H1 (cell line): ENCODE data around the gene MACROH2A1. TPM values are rescaled to one million over a fixed set of nuclear protein-coding genes. Genes with fewer than 3 reads are reported as not detected.

Source experiments
- CTCF ChIA-PET: fragments of 300-600 bp; sonication (Branson Sonifier 250); formaldehyde crosslinking; loops from one replicate; lab custom pipeline; 2021; ENCODE audit not compliant: partially characterized antibody; lab: Charles Lee
- POLR2A ChIA-PET: fragments of 300-600 bp; sonication (Branson Sonifier 250); formaldehyde crosslinking; loops from one replicate; lab custom pipeline; 2021; ENCODE audit warnings: inconsistent platforms; ENCODE audit not compliant: partially characterized antibody; lab: Charles Lee
- DNase-seq, 2 experiments: peaks; one replicate each; pipeline versions ENCODE4 v3.0.0 to v3.0.0-alpha.2; 2010 to 2022; ENCODE audit warnings: low spot score in 2 of 2, low read depth in 1 of 2, mixed read lengths in 1 of 2
- FAIRE-seq: peaks from 2 replicates; lab custom pipeline; 2011; peaks lifted over from hg19 to GRCh38; lab: Jason Lieb, UNC
- H2AFZ ChIP-seq: 2 replicates; pipeline ENCODE4 v1.8.1; 2012; ENCODE audit warnings: low read length, inconsistent platforms
- H2AK5ac ChIP-seq: 2 replicates; pipeline ENCODE4 v1.6.1; 2013; ENCODE audit warnings: low read depth, low read length
- H2BK120ac ChIP-seq: replicated peaks from 2 replicates; pipeline ENCODE3; 2013; ENCODE audit warnings: low read depth, low read length, inconsistent platforms
- H2BK12ac ChIP-seq: 2 replicates; pipeline ENCODE4 v1.6.1; 2013; ENCODE audit warnings: low read depth, low read length
- H2BK15ac ChIP-seq: 2 replicates; pipeline ENCODE4 v1.6.1; 2013; ENCODE audit warnings: low read length
- H2BK20ac ChIP-seq: 2 replicates; pipeline ENCODE4 v1.6.1; 2013; ENCODE audit warnings: low read length
- H2BK5ac ChIP-seq: 2 replicates; pipeline ENCODE4 v1.6.1; 2013; ENCODE audit warnings: low read depth, low read length
- H3K14ac ChIP-seq: 2 replicates; pipeline ENCODE4 v1.6.1; 2013; ENCODE audit warnings: inconsistent platforms; ENCODE audit not compliant: insufficient read length
- H3K18ac ChIP-seq: 2 replicates; pipeline ENCODE4 v1.6.1; 2013; ENCODE audit warnings: low read length; ENCODE audit errors: extremely low read depth
- H3K23ac ChIP-seq: 2 replicates; pipeline ENCODE4 v1.6.1; 2013; ENCODE audit warnings: inconsistent platforms; ENCODE audit not compliant: insufficient read length
- H3K23me2 ChIP-seq: 2 replicates; pipeline ENCODE4 v1.6.1; 2013; ENCODE audit warnings: low read depth, low read length
- H3K27ac ChIP-seq: 2 replicates; pipeline ENCODE4 v1.6.1; 2011; ENCODE audit warnings: low read depth, low read length, inconsistent platforms
- H3K27me3 ChIP-seq, 4 experiments: replicated peaks in 1 of 4; 1 replicate in 1 of 4; 2 replicates in 3 of 4; pipeline versions ENCODE4 v1.6.1 to v1.8.1; 2011 to 2013; ENCODE audit warnings: low read length in 3 of 4, mild to moderate bottlenecking in 3 of 4, inconsistent platforms in 2 of 4, mixed read lengths in 2 of 4, moderate library complexity in 1 of 4; ENCODE audit not compliant: control insufficient read depth in 3 of 4, insufficient read depth in 3 of 4; ENCODE audit errors: extremely low read depth in 1 of 4
- H3K36me3 ChIP-seq, 4 experiments: 2 replicates each; pipeline versions ENCODE4 v1.6.1 to v1.8.1; 2011 to 2013; ENCODE audit warnings: mild to moderate bottlenecking in 4 of 4, low read length in 3 of 4, moderate library complexity in 2 of 4, control low read depth in 1 of 4, inconsistent platforms in 1 of 4; ENCODE audit not compliant: insufficient read depth in 4 of 4, control insufficient read depth in 2 of 4
- H3K4ac ChIP-seq: replicated peaks from 2 replicates; pipeline ENCODE3; 2013; ENCODE audit warnings: low read length, low read depth, mixed read lengths, inconsistent platforms; ENCODE audit not compliant: insufficient read length
- H3K4me1 ChIP-seq, 4 experiments: replicated peaks in 1 of 4; 1 replicate in 1 of 4; 2 replicates in 3 of 4; pipeline versions ENCODE4 v1.6.1 to v1.8.1; 2011 to 2013; ENCODE audit warnings: low read length in 3 of 4, inconsistent platforms in 2 of 4, mixed read lengths in 1 of 4; ENCODE audit not compliant: insufficient read depth in 4 of 4, control insufficient read depth in 3 of 4
- H3K4me2 ChIP-seq, 2 experiments: 2 replicates each; pipeline versions ENCODE4 v1.6.1 to v1.8.1; 2011 to 2013; ENCODE audit warnings: low read depth in 2 of 2, low read length in 2 of 2, control low read depth in 1 of 2, inconsistent platforms in 1 of 2, mild to moderate bottlenecking in 1 of 2; ENCODE audit not compliant: insufficient read depth in 1 of 2
- H3K4me3 ChIP-seq, 4 experiments: fragments of 200-600, 300-600 bp in 1 of 4; sonication (generic), shearing (Covaris generic), sonication (Bioruptor Twin) in 1 of 4; 2 replicates each; pipeline versions ENCODE4 v1.5.1 to v1.8.1; 2011 to 2016; ENCODE audit warnings: low read length in 4 of 4, low read depth in 3 of 4, control low read depth in 2 of 4, inconsistent platforms in 2 of 4, mild to moderate bottlenecking in 2 of 4, mixed read lengths in 1 of 4, moderate library complexity in 1 of 4; ENCODE audit not compliant: insufficient read depth in 2 of 4; ENCODE audit errors: extremely low read depth in 1 of 4
- H3K56ac ChIP-seq: replicated peaks from 2 replicates; pipeline ENCODE3; 2013; ENCODE audit warnings: low read depth, mild to moderate bottlenecking, mixed read lengths, low read length, inconsistent platforms; ENCODE audit not compliant: insufficient read length
- H3K79me1 ChIP-seq: 2 replicates; pipeline ENCODE4 v1.6.1; 2013; ENCODE audit warnings: low read depth, low read length, control low read depth
- H3K79me2 ChIP-seq, 2 experiments: 2 replicates each; pipeline versions ENCODE4 v1.6.1 to v1.8.1; 2012 to 2013; ENCODE audit warnings: low read length in 2 of 2, mild to moderate bottlenecking in 2 of 2, inconsistent platforms in 1 of 2; ENCODE audit not compliant: insufficient read depth in 2 of 2, control insufficient read depth in 1 of 2
- H3K9ac ChIP-seq, 4 experiments: replicated peaks in 1 of 4; 1 replicate in 1 of 4; 2 replicates in 3 of 4; pipeline versions ENCODE4 v1.6.1 to v1.8.1; 2011 to 2013; ENCODE audit warnings: low read depth in 3 of 4, low read length in 3 of 4, control low read depth in 2 of 4, mild to moderate bottlenecking in 2 of 4, moderate library complexity in 2 of 4, inconsistent platforms in 1 of 4; ENCODE audit errors: extremely low read depth in 1 of 4
- H3K9me3 ChIP-seq, 2 experiments: 2 replicates each; pipeline versions ENCODE4 v1.6.1 to v1.8.1; 2012 to 2013; ENCODE audit warnings: mild to moderate bottlenecking in 2 of 2, moderate library complexity in 2 of 2, control low read depth in 1 of 2, inconsistent platforms in 1 of 2, low read depth in 1 of 2, low read length in 1 of 2, mixed read lengths in 1 of 2; ENCODE audit not compliant: insufficient read depth in 2 of 2
- H4K20me1 ChIP-seq, 2 experiments: replicated peaks in 1 of 2; 2 replicates each; pipeline versions ENCODE3 to v1.8.1; 2011 to 2013; ENCODE audit warnings: inconsistent platforms in 2 of 2, low read length in 2 of 2, mild to moderate bottlenecking in 1 of 2; ENCODE audit not compliant: insufficient read depth in 2 of 2, control insufficient read depth in 1 of 2
- H4K5ac ChIP-seq: 2 replicates; pipeline ENCODE4 v1.6.1; 2013; ENCODE audit warnings: low read length, low read depth, mixed read lengths, inconsistent platforms; ENCODE audit not compliant: insufficient read length
- H4K8ac ChIP-seq: 2 replicates; pipeline ENCODE4 v1.8.0; 2013; ENCODE audit warnings: mild to moderate bottlenecking, moderate library complexity, low read length, inconsistent platforms; ENCODE audit not compliant: insufficient read depth; ENCODE audit errors: extremely low read depth
- H4K91ac ChIP-seq: replicated peaks from 2 replicates; pipeline ENCODE3; 2013; ENCODE audit warnings: low read length, mixed read lengths, inconsistent platforms; ENCODE audit not compliant: insufficient read length
- BCL11A ChIP-seq, 2 experiments: IDR thresholded peaks; one replicate each; pipeline ENCODE4 v1.6.1; 2011; ENCODE audit warnings: low read depth in 2 of 2, low read length in 2 of 2, mild to moderate bottlenecking in 2 of 2
- BRCA1 ChIP-seq: IDR thresholded peaks from 2 replicates; pipeline ENCODE4 v1.6.1; 2012; ENCODE audit warnings: low read depth, low read length, improper control_type of control experiment
- CBX5 ChIP-seq: fragments of 300-800, 300-1000 bp; sonication (generic); IDR thresholded peaks from 2 replicates; pipeline ENCODE4 v1.7.1; 2016; ENCODE audit warnings: antibody characterized with exemption, low read length, low read depth
- CHD2 ChIP-seq: IDR thresholded peaks from 2 replicates; pipeline ENCODE4 v1.6.1; 2012; ENCODE audit warnings: low read length, improper control_type of control experiment
- CREB1 ChIP-seq: IDR thresholded peaks from 2 replicates; pipeline ENCODE4 v1.6.1; 2012; ENCODE audit warnings: inconsistent platforms
- CTBP2 ChIP-seq: IDR thresholded peaks from 2 replicates; pipeline ENCODE4 v1.7.0; 2011; ENCODE audit warnings: borderline replicate concordance, mild to moderate bottlenecking, moderate library complexity, mixed read lengths, low read length; ENCODE audit not compliant: insufficient read depth, insufficient read length
- HDAC6 ChIP-seq: IDR thresholded peaks from one replicate; pipeline ENCODE4 v1.7.1; 2012; ENCODE audit warnings: low read depth, mild to moderate bottlenecking, inconsistent platforms, low read length, moderate library complexity
- JUND ChIP-seq: IDR thresholded peaks from 2 replicates; pipeline ENCODE4 v1.6.1; 2011; ENCODE audit warnings: mild to moderate bottlenecking, improper control_type of control experiment, low read length
- POLR2AphosphoS5 ChIP-seq: IDR thresholded peaks from 2 replicates; pipeline ENCODE4 v1.6.1; 2011; ENCODE audit warnings: low read depth, low read length
- SIRT6 ChIP-seq: IDR thresholded peaks from one replicate; pipeline ENCODE4 v1.7.1; 2012; ENCODE audit warnings: low read length, inconsistent platforms
- SP1 ChIP-seq: IDR thresholded peaks from 2 replicates; pipeline ENCODE4 v1.6.1; 2011; ENCODE audit warnings: low read depth, low read length
- SP2 ChIP-seq: IDR thresholded peaks from 2 replicates; pipeline ENCODE4 v1.6.1; 2012; ENCODE audit warnings: mild to moderate bottlenecking, low read length, inconsistent platforms
- SP4 ChIP-seq: IDR thresholded peaks from 2 replicates; pipeline ENCODE4 v1.6.1; 2012; ENCODE audit warnings: low read length, inconsistent platforms
- SUZ12 ChIP-seq: fragments of 200-600 bp; sonication (generic); IDR thresholded peaks from 2 replicates; pipeline ENCODE4 v1.6.1; 2012; ENCODE audit warnings: mild to moderate bottlenecking, inconsistent platforms, low read length, moderate library complexity, mixed read lengths
- TAF7 ChIP-seq: optimal IDR thresholded peaks from 2 replicates; pipeline ENCODE3; 2011; ENCODE audit warnings: low read depth, mild to moderate bottlenecking, inconsistent platforms, low read length, moderate library complexity, borderline replicate concordance
- YY1 ChIP-seq: IDR thresholded peaks from 2 replicates; pipeline ENCODE4 v1.6.1; 2011; ENCODE audit warnings: low read depth, mild to moderate bottlenecking, low read length
- polyA plus RNA-seq, 7 experiments: library from polyadenylated mRNA; depleted of rRNA in 3 of 7; stranded (reverse) in 5 of 7; unstranded in 2 of 7; fragments of >200 nt in 5 of 7; fragments of 200-250 nt in 2 of 7; gene quantifications; 1 replicate in 5 of 7; 2 replicates in 1 of 7; 4 replicates in 1 of 7; pipeline versions ENCODE4 v1.2.1 to v1.2.3, GENCODE V29; 2011 to 2013; ENCODE audit warnings: missing spikeins in 2 of 7, mixed read lengths in 2 of 7
- total RNA-seq: library from RNA; stranded (reverse); fragmentation: NEBNext Ultra II Directional; extraction: Animal tissue kit (Norgen Biotek cat#: 25700); gene quantifications from 2 replicates; pipeline ENCODE4 v1.2.1, GENCODE V29; 2021
- TF ChIP-seq, protein P1 (sequence below): IDR thresholded peaks from 2 replicates; pipeline ENCODE4 v1.6.1; 2011; ENCODE audit warnings: low read depth, mild to moderate bottlenecking, low read length; ENCODE audit not compliant: insufficient read depth

The MACROH2A1 gene
- total and polyA plus RNA-seq, 2 of the 8 experiments (the other 6 are each of a cell fraction or from before 2014, with no cell fraction given): 60.0 to 92.3 TPM

DNA sequence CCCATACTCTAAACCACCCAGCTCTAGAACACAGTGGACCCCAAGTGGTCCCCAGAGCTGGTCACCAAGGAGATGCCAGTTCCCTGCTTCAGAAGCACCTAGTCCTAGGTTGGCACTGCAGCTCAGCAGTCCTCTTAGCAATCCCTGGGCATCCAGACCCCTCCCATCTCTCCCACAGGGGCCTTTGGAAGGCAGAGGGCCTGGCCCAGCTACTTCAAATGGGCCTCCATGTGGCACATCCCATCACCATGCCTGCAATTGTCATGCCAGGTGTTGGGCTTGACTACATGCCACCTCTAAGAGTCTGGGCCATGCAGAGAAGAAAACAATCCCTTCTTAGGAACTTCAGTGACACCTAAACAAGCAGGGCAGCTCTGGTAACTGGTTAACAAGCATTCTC is 14.1 kb downstream of the MACROH2A1 start:
- no peak overlapping the region for H3K27ac ChIP-seq
- no peak overlapping the region for H2BK12ac ChIP-seq
- no peak overlapping the region for H2BK5ac ChIP-seq
- no peak overlapping the region for H3K4me2 ChIP-seq
- H2BK15ac ChIP-seq: no peak overlapping the region
- peaks cover 0 to 10% of the 10 kb centered on the region in 2 experiments; a peak in 2 of 4 replicates for H3K79me2 ChIP-seq
- FAIRE-seq (no peak), DNase-seq (no peak)
- no peak overlapping the region for H3K23ac ChIP-seq
- H2AK5ac ChIP-seq: no peak overlapping the region
- H3K56ac ChIP-seq: no peak overlapping the region
- H2AFZ ChIP-seq: no peak overlapping the region
- H3K9ac ChIP-seq: no peak overlapping the region
- peaks cover 0 to 25% (median 4%) of the 10 kb centered on the region in 4 experiments; a peak in 5 of 8 replicates for H3K36me3 ChIP-seq
- H3K79me1 ChIP-seq: peaks cover 8% of the 10 kb centered on the region
- no peak overlapping the region for H4K8ac ChIP-seq
- no peak overlapping the region for H4K91ac ChIP-seq
- POLR2A ChIA-PET: no interaction called here
- no peak overlapping the region for H3K4ac ChIP-seq
- H4K5ac ChIP-seq: no peak overlapping the region
- H3K14ac ChIP-seq: no peak overlapping the region
- no peaks in the 10 kb centered on the region for H3K27me3 ChIP-seq
- no peak overlapping the region for H3K4me3 ChIP-seq
- no peak overlapping the region for H2BK120ac ChIP-seq
- CTCF ChIA-PET: interaction anchor here (1.4 to 4.1 kb wide), 3 partner anchors 11 to 41 kb away, joined by 3 to 17 read pairs (median 5); no protein-coding TSS in a partner anchor
- H3K4me1 ChIP-seq: no peaks in the 10 kb centered on the region
- H3K23me2 ChIP-seq: no peaks in the 10 kb centered on the region; the same call in 1 of the 2 replicates
- no peaks in the 10 kb centered on the region for H3K9me3 ChIP-seq
- no peak overlapping the region for H2BK20ac ChIP-seq
- peaks cover 6 to 23% of the 10 kb centered on the region in 2 experiments for H4K20me1 ChIP-seq
- H3K18ac ChIP-seq: no peak overlapping the region
- TF ChIP-seq HDAC6 (no peak), CHD2 (no peak), CBX5 (no peak), POLR2AphosphoS5 (no peak), SP4 (no peak), JUND (no peak), CREB1 (no peak), YY1 (no peak), BRCA1 (no peak), SP2 (no peak), CTBP2 (no peak), BCL11A (IDR thresholded peaks at IDR 0.05; ENCODE audit: low read depth in 2 of 2, low read length in 2 of 2) (no peak), TAF7 (no peak), SIRT6 (no peak), SUZ12 (no peak), SP1 (no peak)
- TF ChIP-seq, protein P1, sequence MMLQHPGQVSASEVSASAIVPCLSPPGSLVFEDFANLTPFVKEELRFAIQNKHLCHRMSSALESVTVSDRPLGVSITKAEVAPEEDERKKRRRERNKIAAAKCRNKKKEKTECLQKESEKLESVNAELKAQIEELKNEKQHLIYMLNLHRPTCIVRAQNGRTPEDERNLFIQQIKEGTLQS: no peak
